ENCODE results near the gene ITGB1. TPM values are rescaled to one million over a fixed set of nuclear protein-coding genes. Genes with fewer than 3 reads are reported as not detected.

ITGB1 gene
- total RNA-seq, 1 experiment from 2014 or later, result 1,992 TPM

- H3K36me3 ChIP-seq, result peaks cover 22% of the 10 kb centered on the region
- H3K27ac ChIP-seq, result no peak overlapping the region
- H3K9me3 ChIP-seq (replicated peaks), result no peaks in the 10 kb centered on the region
- DNase-seq (ENCODE audit: low read depth in 1 of 2, low spot score in 2 of 2), result no peak
- peaks cover 46% of the 10 kb centered on the region for H3K4me1 ChIP-seq (replicated peaks)
- H3K4me3 ChIP-seq, result no peak overlapping the region
- no peaks in the 10 kb centered on the region for H3K27me3 ChIP-seq (replicated peaks)
These were observed 11.9 kb downstream of the ITGB1 start for GRCh38 chr10:32946108-32946507.

DNA sequence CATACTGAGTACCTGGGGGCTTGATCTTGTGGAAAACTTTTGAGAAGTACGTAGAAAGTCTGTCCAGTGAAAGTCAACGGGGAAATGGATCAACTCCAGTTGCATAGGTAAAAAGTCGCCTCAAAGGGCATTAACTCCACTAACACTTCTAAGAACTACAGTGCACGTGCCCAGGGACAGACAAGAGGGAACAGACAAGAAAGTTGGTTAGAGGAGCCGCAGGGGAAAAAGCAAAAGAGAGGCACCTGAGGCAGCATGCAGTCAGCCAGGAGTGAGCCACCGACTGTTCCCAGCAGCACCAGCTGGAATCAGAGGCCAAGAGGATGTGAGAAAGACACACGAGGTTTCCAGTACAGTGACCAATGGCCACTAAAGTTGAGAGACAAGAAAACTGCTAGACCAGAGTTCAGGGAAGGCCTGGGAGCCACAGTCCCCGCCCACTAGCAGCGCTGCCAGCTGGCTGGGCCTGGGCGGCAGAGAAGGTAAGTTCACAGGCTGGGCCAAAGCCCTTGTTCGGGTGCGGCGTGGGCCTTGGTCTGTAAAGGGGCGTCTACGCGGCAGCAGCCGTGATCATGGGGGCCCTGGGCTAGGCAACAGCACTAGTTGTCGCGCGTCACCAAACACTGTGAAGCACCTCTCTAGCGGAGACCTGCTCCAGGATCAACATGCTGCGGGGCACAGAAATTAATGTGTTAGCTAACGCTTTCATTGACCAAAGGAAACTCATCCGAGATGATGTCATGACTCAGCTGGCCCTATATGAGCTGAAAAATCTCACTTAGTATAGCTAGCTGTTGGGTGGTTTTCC, 14.0 kb downstream of the ITGB1 start:
- H3K27ac ChIP-seq, result no peak overlapping the region
- no peak for DNase-seq (ENCODE audit: low read depth in 1 of 2, low spot score in 2 of 2)
- peaks cover 38% of the 10 kb centered on the region for H3K36me3 ChIP-seq
- no peaks in the 10 kb centered on the region for H3K27me3 ChIP-seq (replicated peaks)
- H3K9me3 ChIP-seq (replicated peaks), result no peaks in the 10 kb centered on the region
- peaks cover 47% of the 10 kb centered on the region for H3K4me1 ChIP-seq (replicated peaks)
- no peak overlapping the region for H3K4me3 ChIP-seq

GRCh38 chr10:32943395-32943794, 14.6 kb downstream of the ITGB1 start:
- Histone ChIP-seq H3K27me3 (replicated peaks) (no peaks in the 10 kb centered on the region), H3K4me1 (replicated peaks) (peaks cover 47% of the 10 kb centered on the region), H3K36me3 (peaks cover 41% of the 10 kb centered on the region), H3K27ac (no peak overlapping the region), H3K9me3 (replicated peaks) (no peaks in the 10 kb centered on the region), H3K4me3 (no peak overlapping the region)
- DNase-seq (ENCODE audit: low read depth in 1 of 2, low spot score in 2 of 2), result no peak

DNA sequence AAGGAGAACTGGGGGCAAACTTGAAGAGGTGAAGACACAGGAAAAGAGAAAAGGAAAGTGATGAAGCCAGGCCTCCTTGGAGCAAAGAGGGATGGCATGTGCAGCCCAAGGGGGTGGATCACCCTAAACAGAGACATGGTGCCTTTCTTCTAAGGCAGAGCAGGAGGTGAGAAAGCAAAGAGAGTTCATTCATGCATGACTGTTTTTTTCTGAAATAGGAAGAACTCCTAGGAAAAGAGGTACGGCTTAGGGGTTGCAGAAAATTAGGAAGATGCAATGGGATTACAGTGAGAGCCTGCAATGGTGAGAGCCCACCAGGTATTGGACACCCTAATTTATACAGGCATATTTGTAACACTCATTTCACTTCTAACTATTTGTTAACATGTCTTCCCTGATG, 15.9 kb downstream of the ITGB1 start:
- Histone ChIP-seq H3K9me3 (replicated peaks) (no peaks in the 10 kb centered on the region), H3K4me1 (replicated peaks) (peaks cover 52% of the 10 kb centered on the region), H3K36me3 (peaks cover 42% of the 10 kb centered on the region), H3K27ac (no peak overlapping the region), H3K27me3 (replicated peaks) (no peaks in the 10 kb centered on the region), H3K4me3 (no peak overlapping the region)
- DNase-seq (ENCODE audit: low read depth in 1 of 2, low spot score in 2 of 2), result no peak

DNA sequence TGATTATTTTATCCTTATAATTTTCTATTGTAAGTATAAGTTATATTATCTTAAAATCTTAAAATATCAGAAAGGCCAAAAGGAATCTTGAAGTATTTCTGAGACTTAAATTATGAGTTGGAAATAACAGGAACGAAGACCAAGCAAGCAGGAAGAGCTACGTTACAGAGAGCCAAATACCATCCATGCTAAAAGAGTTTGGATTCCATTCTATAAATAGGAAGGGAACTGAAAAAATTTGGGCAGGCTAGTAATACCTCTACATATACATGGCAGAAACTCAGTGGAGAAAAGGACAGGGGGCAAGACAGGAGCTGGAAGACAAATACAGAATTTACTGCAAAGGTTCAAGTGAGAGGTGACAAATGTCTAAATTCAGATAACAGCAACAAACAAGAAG, 16.7 kb downstream of the ITGB1 start:
- DNase-seq (ENCODE audit: low read depth in 1 of 2, low spot score in 2 of 2), result no peak
- Histone ChIP-seq H3K27ac (no peak overlapping the region), H3K36me3 (peaks cover 42% of the 10 kb centered on the region), H3K4me3 (no peak overlapping the region), H3K9me3 (replicated peaks) (no peaks in the 10 kb centered on the region), H3K4me1 (replicated peaks) (peaks cover 52% of the 10 kb centered on the region), H3K27me3 (replicated peaks) (no peaks in the 10 kb centered on the region)

GRCh38 chr10:32940321-32941301, 17.4 kb downstream of the ITGB1 start:
- DNase-seq (ENCODE audit: low read depth in 1 of 2, low spot score in 2 of 2), result no peak
- Histone ChIP-seq H3K27ac (no peak overlapping the region), H3K4me3 (no peak overlapping the region), H3K4me1 (replicated peaks) (peaks cover 52% of the 10 kb centered on the region), H3K9me3 (replicated peaks) (no peaks in the 10 kb centered on the region), H3K27me3 (replicated peaks) (no peaks in the 10 kb centered on the region), H3K36me3 (peaks cover 48% of the 10 kb centered on the region)

- Histone ChIP-seq H3K27ac (no peak overlapping the region), H3K36me3 (peaks cover 56% of the 10 kb centered on the region), H3K9me3 (replicated peaks) (no peaks in the 10 kb centered on the region), H3K27me3 (replicated peaks) (no peaks in the 10 kb centered on the region), H3K4me1 (replicated peaks) (peaks cover 52% of the 10 kb centered on the region), H3K4me3 (no peak overlapping the region)
- DNase-seq (ENCODE audit: low read depth in 1 of 2, low spot score in 2 of 2), result no peak
These were observed 18.5 kb downstream of the ITGB1 start for GRCh38 chr10:32939296-32940111.

DNA sequence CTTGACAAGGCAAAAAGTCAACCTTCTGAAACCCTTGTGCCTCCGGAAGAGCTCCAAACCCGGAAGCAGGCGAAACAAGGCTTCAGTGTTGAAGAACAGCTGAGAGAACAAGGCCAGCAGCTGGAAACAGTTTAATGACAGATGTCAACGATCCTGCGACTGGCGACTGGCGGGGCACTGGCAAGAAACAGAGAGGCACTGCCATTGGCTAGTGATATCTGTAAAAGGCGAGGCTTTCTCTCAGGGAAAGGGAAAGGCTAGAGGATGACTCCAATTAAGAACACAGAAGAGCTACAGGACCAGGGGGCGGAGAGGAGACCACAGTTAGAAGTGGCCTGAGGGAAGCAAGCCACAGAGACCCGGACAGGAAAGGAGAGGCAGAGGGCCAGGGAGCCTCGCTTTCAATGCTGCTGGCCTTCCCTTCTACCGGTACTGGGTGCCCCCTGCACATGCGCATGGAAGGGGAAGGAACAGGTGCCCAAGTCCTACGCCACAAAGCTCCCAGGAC, 19.4 kb downstream of the ITGB1 start:
- Histone ChIP-seq H3K27ac (peak overlapping the region; percentile 3), H3K4me3 (no peak overlapping the region), H3K4me1 (replicated peaks) (peaks cover 50% of the 10 kb centered on the region), H3K9me3 (replicated peaks) (no peaks in the 10 kb centered on the region), H3K36me3 (peaks cover 56% of the 10 kb centered on the region), H3K27me3 (replicated peaks) (no peaks in the 10 kb centered on the region)
- peak; percentile 42 to 50 for DNase-seq (ENCODE audit: low read depth in 1 of 2, low spot score in 2 of 2)

GRCh38 chr10:32937911-32938424, 20.1 kb downstream of the ITGB1 start:
- Histone ChIP-seq H3K27ac (peak overlapping the region; percentile 3), H3K4me1 (replicated peaks) (peaks cover 46% of the 10 kb centered on the region), H3K9me3 (replicated peaks) (no peaks in the 10 kb centered on the region), H3K36me3 (peaks cover 62% of the 10 kb centered on the region), H3K27me3 (replicated peaks) (no peaks in the 10 kb centered on the region), H3K4me3 (no peak overlapping the region)
- peak in 1 of 2 experiments; percentile 36 for DNase-seq (ENCODE audit: low read depth in 1 of 2, low spot score in 2 of 2)

DNA sequence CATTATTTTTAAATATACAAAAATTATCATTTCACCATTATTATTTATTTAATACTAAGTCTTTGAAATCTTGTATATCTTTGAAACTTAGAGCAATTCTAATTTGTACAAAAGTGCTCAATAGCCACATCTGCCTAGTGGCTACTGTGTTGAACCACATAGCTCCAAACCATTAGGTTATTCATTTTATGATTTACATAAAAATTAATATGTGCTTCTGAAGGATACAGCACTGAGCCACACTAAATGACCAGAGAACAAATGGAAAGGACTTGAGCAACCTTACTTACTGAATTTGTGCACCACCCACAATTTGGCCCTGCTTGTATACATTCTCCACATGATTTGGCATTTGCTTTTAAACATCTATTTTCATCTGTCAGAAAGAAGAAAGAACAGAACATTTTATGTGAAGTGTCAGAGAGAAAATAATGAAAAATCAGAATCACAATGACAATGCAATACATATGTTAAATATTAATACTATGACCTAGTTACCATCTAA, 25.8 kb downstream of the ITGB1 start:
- no peaks in the 10 kb centered on the region for H3K4me1 ChIP-seq (replicated peaks)
- no peak for DNase-seq (ENCODE audit: low read depth in 1 of 2, low spot score in 2 of 2)
- H3K27me3 ChIP-seq (replicated peaks), result no peaks in the 10 kb centered on the region
- H3K36me3 ChIP-seq, result peaks cover 85% of the 10 kb centered on the region
- H3K4me3 ChIP-seq, result no peak overlapping the region
- H3K9me3 ChIP-seq (replicated peaks), result no peaks in the 10 kb centered on the region
- H3K27ac ChIP-seq, result no peak overlapping the region

- peaks cover 92% of the 10 kb centered on the region for H3K36me3 ChIP-seq
- H3K4me3 ChIP-seq, result no peak overlapping the region
- DNase-seq (ENCODE audit: low read depth in 1 of 2, low spot score in 2 of 2), result no peak
- no peaks in the 10 kb centered on the region for H3K9me3 ChIP-seq (replicated peaks)
- H3K27me3 ChIP-seq (replicated peaks), result no peaks in the 10 kb centered on the region
- no peaks in the 10 kb centered on the region for H3K4me1 ChIP-seq (replicated peaks)
- no peak overlapping the region for H3K27ac ChIP-seq
These were observed 26.4 kb downstream of the ITGB1 start for GRCh38 chr10:32931593-32931992.

DNA sequence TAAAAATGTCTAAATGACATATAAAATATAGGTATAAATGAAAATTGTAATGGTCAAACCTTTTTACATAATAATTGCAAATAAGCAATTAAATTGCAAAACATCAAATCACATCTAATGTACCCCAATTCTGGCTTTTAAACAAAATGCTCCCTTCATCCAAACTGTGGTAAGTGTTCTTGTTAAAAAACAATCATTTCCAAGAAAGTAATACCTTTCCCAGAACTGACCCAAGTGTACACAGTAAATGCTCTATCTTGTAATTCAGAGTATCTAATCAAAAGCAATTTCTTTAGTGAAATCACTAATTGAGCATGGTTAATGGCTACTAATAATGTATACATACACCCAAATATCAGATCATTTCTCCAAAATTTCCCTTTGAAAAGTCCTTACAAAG, 28.0 kb downstream of the ITGB1 start:
- Histone ChIP-seq H3K4me3 (no peak overlapping the region), H3K27me3 (replicated peaks) (no peaks in the 10 kb centered on the region), H3K9me3 (replicated peaks) (no peaks in the 10 kb centered on the region), H3K4me1 (replicated peaks) (no peaks in the 10 kb centered on the region), H3K27ac (no peak overlapping the region), H3K36me3 (peaks cover 96% of the 10 kb centered on the region)
- no peak for DNase-seq (ENCODE audit: low read depth in 1 of 2, low spot score in 2 of 2)

DNA sequence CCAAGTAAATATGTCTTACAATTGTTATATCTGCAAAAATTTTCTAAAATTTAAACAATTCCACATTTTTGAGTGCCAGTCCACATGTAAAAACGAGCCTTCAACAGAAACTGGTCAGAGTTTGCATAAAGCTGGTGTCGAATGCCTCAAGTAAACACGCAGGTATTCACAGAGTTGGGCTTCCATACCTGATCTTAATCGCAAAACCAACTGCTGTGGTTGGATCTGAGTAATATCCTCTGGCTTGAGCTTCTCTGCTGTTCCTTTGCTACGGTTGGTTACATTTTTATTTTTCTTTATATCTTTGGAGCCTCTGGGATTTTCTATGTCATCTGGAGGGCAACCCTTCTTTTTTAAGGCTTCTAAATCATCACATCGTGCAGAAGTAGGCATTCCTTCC, 28.4 kb downstream of the ITGB1 start:
- H3K4me3 ChIP-seq, result no peak overlapping the region
- no peak overlapping the region for H3K27ac ChIP-seq
- no peak for DNase-seq (ENCODE audit: low read depth in 1 of 2, low spot score in 2 of 2)
- H3K4me1 ChIP-seq (replicated peaks), result no peaks in the 10 kb centered on the region
- no peaks in the 10 kb centered on the region for H3K27me3 ChIP-seq (replicated peaks)
- H3K36me3 ChIP-seq, result peaks cover 96% of the 10 kb centered on the region
- no peaks in the 10 kb centered on the region for H3K9me3 ChIP-seq (replicated peaks)

Measured in SJSA1 (cell line).